GM06990 (cell line): ENCODE data around the gene TFF2.

Experiments
- DNase-seq: peaks from one replicate; pipeline ENCODE4 v3.0.0-alpha.2; 2011; ENCODE audit not compliant: insufficient read length; ENCODE audit errors: extremely low read depth
- H3K27me3 ChIP-seq: replicated peaks from 2 replicates; pipeline ENCODE4 v1.6.0; 2011; ENCODE audit warnings: low read length; ENCODE audit not compliant: control insufficient read depth, insufficient read depth
- H3K36me3 ChIP-seq: 2 replicates; pipeline ENCODE4 v1.5.1; 2011; ENCODE audit warnings: low read length; ENCODE audit not compliant: control insufficient read depth, insufficient read depth
- H3K4me3 ChIP-seq: replicated peaks from 2 replicates; pipeline ENCODE4 v1.5.1; 2011; ENCODE audit warnings: low read depth, mild to moderate bottlenecking, control low read depth, low read length
- TF ChIP-seq, protein P1 (sequence below): IDR thresholded peaks from 2 replicates; pipeline ENCODE4 v1.5.1; 2011; ENCODE audit warnings: low read length, control low read depth, mild to moderate bottlenecking, inconsistent platforms; ENCODE audit not compliant: insufficient read depth, poor library complexity, severe bottlenecking

Gene TFF2

DNA sequence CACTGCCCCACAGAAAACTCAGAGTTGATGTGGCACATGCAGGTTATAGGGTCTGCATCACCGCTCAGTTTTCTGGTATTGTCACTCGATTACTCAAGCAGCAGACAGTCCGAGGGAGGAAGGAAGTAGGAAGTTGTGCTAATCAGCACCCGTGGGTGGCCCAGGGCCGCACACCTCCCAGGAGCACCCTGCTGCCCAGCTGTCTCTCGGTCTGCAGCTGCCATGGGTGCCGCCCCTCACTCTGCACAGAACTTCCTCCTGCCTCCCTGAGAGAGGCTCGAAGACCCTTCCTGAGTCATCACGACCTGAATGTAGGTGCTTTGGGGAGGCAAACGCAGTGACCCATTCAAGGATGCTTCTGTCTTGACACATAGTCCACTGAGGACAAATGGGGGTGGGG lies 31.4 kb downstream of the TFF2 start:
- DNase-seq = peak; percentile 34
- no peaks in the 10 kb centered on the region for H3K36me3 ChIP-seq
- H3K4me3 ChIP-seq = no peak overlapping the region
- TF ChIP-seq, protein P1, sequence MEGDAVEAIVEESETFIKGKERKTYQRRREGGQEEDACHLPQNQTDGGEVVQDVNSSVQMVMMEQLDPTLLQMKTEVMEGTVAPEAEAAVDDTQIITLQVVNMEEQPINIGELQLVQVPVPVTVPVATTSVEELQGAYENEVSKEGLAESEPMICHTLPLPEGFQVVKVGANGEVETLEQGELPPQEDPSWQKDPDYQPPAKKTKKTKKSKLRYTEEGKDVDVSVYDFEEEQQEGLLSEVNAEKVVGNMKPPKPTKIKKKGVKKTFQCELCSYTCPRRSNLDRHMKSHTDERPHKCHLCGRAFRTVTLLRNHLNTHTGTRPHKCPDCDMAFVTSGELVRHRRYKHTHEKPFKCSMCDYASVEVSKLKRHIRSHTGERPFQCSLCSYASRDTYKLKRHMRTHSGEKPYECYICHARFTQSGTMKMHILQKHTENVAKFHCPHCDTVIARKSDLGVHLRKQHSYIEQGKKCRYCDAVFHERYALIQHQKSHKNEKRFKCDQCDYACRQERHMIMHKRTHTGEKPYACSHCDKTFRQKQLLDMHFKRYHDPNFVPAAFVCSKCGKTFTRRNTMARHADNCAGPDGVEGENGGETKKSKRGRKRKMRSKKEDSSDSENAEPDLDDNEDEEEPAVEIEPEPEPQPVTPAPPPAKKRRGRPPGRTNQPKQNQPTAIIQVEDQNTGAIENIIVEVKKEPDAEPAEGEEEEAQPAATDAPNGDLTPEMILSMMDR = no peak
- H3K27me3 ChIP-seq = no peaks in the 10 kb centered on the region; the same call in none of the 2 replicates

DNA sequence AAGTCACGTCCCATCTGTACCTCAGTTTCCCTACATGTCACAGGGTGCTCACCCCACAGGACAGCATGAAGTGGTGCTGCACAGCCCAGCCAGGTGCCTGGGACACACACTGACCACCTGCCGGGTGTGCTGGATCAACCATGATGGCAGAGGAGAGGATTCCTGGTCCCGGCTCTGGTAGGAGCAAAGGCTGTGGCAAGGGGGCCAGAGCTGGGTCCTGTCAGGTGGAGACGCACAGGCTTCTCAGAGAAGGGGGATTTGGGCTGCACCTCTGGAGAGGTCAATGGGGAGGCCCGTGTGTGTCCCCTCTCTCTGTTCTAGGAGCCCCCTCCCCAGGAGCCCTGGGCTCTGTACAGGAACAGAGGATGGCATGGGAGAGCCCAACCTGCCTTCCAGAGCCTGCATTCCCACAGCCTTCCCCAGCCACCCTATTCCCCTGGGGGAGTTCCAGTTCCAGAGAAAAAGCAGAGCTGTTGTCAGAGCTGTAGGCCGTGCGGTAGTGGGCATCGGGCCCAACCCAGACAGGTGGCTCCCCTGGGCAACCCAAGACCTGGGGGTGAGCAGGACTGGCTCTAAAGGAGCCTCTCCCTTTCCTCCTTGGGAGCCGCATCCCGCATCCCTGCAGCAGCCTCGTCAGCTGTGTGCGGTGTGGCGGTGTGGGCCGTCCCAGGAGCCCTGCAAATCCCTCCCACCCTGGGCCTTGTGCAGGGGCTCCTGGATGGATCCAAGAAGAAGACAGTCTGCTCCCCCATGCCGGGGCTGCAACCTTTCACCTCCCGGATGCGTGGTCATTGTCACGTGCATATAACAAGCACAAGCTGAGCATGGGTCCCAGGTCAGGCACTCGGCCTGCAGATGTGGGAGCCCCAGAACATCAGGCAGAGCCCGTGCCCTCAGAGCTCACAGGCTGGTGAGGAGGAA lies 32.7 kb downstream of the TFF2 start:
- no peak for DNase-seq
- TF ChIP-seq, protein P1 = no peak
- Histone ChIP-seq H3K4me3 (no peak overlapping the region), H3K27me3 (no peaks in the 10 kb centered on the region; the same call in none of the 2 replicates), H3K36me3 (no peaks in the 10 kb centered on the region)

DNA sequence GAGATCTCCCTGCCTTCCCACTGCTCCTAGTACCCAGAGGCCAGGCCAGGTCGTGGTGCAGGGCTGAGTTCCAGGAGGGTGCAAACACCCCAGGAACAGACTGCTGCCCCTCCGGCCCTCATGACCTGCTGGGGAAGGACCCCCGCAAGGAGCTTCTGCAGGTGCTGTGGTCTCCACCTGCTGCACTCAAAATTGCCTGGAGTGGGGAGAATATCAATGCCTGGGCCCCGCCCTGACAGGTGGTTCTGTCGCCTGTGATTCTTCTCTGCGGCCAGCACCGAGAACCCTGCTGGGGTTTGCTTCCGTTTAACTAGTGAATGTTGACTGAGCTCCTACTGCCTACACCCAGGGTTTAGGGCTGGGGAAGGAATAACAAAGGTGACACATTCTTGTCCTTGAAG lies 33.5 kb downstream of the TFF2 start:
- H3K4me3 ChIP-seq = no peak overlapping the region

DNA sequence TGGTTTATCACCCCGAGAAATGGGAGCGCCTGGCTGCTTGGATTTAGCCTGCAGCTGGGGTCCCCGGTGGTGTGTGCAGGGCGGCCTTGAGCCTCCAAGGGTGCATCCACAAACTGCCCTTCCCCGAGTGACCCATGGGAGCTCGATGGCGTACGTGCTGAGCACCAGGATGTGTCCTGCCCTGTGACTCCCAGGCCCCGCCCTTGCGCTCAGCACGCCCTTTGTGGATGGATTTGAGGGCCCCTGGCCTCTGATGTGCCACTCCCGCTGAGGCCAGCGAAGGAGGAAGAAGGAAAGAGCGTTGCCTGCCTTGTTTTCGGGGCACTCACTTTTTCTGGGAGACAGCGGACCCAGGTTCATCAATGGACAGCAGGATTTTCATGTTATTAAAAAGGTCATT lies 33.9 kb downstream of the TFF2 start:
- Histone ChIP-seq H3K36me3 (no peaks in the 10 kb centered on the region), H3K27me3 (no peaks in the 10 kb centered on the region; the same call in 1 of the 2 replicates), H3K4me3 (no peak overlapping the region)
- no peak for DNase-seq
- TF ChIP-seq, protein P1 = no peak

More for the DNA sequence above, 33.5 kb downstream of the TFF2 start:
- no peaks in the 10 kb centered on the region for H3K36me3 ChIP-seq
- TF ChIP-seq, protein P1 = no peak
- DNase-seq = no peak
- no peaks in the 10 kb centered on the region; the same call in 1 of the 2 replicates for H3K27me3 ChIP-seq

DNA sequence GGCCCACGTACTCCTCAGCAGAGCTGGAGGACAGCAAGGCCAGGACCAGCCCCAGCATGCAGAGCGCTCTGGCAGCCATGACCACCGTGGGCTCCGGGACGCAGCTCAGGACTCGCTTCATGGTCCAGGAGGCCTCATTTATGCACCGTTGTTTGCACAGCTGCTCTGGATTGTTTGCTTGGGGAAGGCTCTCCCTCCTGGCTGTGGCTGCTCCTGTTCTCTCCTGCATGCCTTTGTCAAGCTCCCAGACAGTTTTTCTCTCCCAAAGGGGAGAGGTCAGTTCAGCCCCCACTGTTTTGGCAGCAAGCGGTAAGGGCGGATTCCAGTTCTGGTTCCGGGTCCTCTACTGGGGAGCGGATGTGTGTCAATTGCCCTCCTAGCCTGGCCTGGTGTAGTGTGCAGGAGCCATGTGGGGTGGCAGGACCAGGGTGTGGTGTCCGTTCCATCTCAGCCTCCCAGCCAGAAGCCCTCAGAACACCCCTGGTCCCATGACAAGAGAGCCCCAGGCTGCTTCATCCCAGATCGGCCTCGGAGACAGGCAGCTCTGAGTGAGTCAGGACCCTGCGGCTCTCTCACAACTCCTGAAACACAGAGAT lies 35.4 kb downstream of the TFF2 start, which contains the start of gene TFF3:
Gene TFF3, minus strand, starts transcription at position 114 of the 596 bp plus-strand sequence. Its CDS starts 35 bp downstream, at position 79.
- no peak for DNase-seq
- Histone ChIP-seq H3K27me3 (no peaks in the 10 kb centered on the region; the same call in 1 of the 2 replicates), H3K4me3 (no peak within 1 kb of the TSS), H3K36me3 (no peaks in the 10 kb centered on the region)
- TF ChIP-seq, protein P1 = no peak
